ENCODE data around the gene EDARADD. TPM values are rescaled to one million over a fixed set of nuclear protein-coding genes. Genes with fewer than 3 reads are reported as not detected.

The EDARADD gene
- total and polyA plus RNA-seq, 2 of the 13 experiments (the other 11 are each of a cell fraction or from before 2014, with no cell fraction given) = 0.03 TPM; not detected in 1

- TF ChIP-seq TP53 (CRISPR knock-in tag; conservative IDR thresholded peaks at IDR 0.05) (no peak), ZFP36 (IDR thresholded peaks at IDR 0.05; ENCODE audit: borderline replicate concordance, low read depth, low read length, partially characterized antibody) (no peak), ZNF616 (CRISPR knock-in tag; IDR thresholded peaks at IDR 0.05; ENCODE audit: low read depth) (no peak), EED (CRISPR knock-in tag; IDR thresholded peaks at IDR 0.05) (peak; percentile 81; the same call in 1 of the 2 replicates), ZNF777 (CRISPR knock-in tag; IDR thresholded peaks at IDR 0.05) (0 out of 2 replicates have a peak, but pooled peaks have one; percentile 1), ZNF317 (CRISPR knock-in tag; IDR thresholded peaks at IDR 0.05) (no peak), MBNL3 (CRISPR knock-in tag; conservative IDR thresholded peaks at IDR 0.05) (no peak), IRF2 (CRISPR knock-in tag; IDR thresholded peaks at IDR 0.05) (0 out of 2 replicates have a peak, but pooled peaks have one; percentile 53), AGO1 (IDR thresholded peaks at IDR 0.05; ENCODE audit: low read depth, low read length, poor library complexity, severe bottlenecking) (peak; percentile 21), GATA4 (IDR thresholded peaks at IDR 0.05; ENCODE audit: borderline replicate concordance, low read depth) (no peak), HDAC1 (CRISPR knock-in tag; IDR thresholded peaks at IDR 0.05) (0 out of 2 replicates have a peak, but pooled peaks have one; percentile 32), NFE2 (CRISPR knock-in tag; IDR thresholded peaks at IDR 0.05) (peak; percentile 60; the same call in 1 of the 2 replicates), CCAR2 (optimal IDR thresholded peaks at IDR 0.05; ENCODE audit: low read depth, low read length) (no peak), RFXAP (CRISPR knock-in tag; IDR thresholded peaks at IDR 0.05; ENCODE audit: borderline replicate concordance) (0 out of 2 replicates have a peak, but pooled peaks have one; percentile 9), ZBTB46 (CRISPR knock-in tag; IDR thresholded peaks at IDR 0.05; ENCODE audit: borderline replicate concordance) (no peak), FIP1L1 (IDR thresholded peaks at IDR 0.05; ENCODE audit: borderline replicate concordance, insufficient read depth, low read depth, low read length) (no peak), SYNCRIP (IDR thresholded peaks at IDR 0.05; ENCODE audit: insufficient read depth, low read depth, low read length) (no peak), POLR2G (IDR thresholded peaks at IDR 0.05; ENCODE audit: low read depth, low read length) (peak; percentile 85), TIGD3 (CRISPR knock-in tag; IDR thresholded peaks at IDR 0.05; ENCODE audit: borderline replicate concordance) (no peak), MAFF (IDR thresholded peaks at IDR 0.05; ENCODE audit: low read depth, low read length) (no peak), ZNF773 (CRISPR knock-in tag; IDR thresholded peaks at IDR 0.05; ENCODE audit: borderline replicate concordance) (no peak), ZNF367 (CRISPR knock-in tag; IDR thresholded peaks at IDR 0.05; ENCODE audit: borderline replicate concordance) (no peak)
- TF ChIP-seq, protein P1, sequence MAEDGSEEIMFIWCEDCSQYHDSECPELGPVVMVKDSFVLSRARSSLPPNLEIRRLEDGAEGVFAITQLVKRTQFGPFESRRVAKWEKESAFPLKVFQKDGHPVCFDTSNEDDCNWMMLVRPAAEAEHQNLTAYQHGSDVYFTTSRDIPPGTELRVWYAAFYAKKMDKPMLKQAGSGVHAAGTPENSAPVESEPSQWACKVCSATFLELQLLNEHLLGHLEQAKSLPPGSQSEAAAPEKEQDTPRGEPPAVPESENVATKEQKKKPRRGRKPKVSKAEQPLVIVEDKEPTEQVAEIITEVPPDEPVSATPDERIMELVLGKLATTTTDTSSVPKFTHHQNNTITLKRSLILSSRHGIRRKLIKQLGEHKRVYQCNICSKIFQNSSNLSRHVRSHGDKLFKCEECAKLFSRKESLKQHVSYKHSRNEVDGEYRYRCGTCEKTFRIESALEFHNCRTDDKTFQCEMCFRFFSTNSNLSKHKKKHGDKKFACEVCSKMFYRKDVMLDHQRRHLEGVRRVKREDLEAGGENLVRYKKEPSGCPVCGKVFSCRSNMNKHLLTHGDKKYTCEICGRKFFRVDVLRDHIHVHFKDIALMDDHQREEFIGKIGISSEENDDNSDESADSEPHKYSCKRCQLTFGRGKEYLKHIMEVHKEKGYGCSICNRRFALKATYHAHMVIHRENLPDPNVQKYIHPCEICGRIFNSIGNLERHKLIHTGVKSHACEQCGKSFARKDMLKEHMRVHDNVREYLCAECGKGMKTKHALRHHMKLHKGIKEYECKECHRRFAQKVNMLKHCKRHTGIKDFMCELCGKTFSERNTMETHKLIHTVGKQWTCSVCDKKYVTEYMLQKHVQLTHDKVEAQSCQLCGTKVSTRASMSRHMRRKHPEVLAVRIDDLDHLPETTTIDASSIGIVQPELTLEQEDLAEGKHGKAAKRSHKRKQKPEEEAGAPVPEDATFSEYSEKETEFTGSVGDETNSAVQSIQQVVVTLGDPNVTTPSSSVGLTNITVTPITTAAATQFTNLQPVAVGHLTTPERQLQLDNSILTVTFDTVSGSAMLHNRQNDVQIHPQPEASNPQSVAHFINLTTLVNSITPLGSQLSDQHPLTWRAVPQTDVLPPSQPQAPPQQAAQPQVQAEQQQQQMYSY (CRISPR knock-in tag; IDR thresholded peaks at IDR 0.05) = no peak; the same call in 1 of the 2 replicates
These were observed 130.2 kb downstream of the EDARADD start (continued) for GRCh38 chr1:236524142-236524894.

Measured in HepG2 (cell line).